ENCODE results near the gene MAJIN.

MAJIN gene

DNA sequence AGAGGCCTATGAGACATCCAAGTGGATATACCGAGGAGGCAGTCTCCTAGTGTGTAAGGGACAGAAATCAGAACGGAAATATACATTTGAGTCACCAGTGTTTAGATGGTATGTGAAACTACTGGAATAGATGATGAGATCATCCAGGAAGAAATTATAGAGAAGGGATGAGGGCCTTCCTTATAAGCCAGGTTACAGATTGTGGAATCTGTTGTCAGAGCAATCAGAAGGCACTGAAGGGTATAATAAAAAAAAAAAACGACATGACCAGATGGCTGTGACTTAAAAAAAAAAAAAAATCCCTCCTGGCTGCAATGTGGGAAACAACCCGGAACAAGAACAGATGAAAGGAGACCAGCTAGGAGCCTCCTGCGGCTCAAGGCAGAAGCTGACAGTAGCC is 2.7 kb downstream of the MAJIN start:
- POLR2A ChIA-PET: interaction anchor here (0.7 kb wide), 2 partner anchors 22 to 1888 kb away, joined by 3 read pairs; no protein-coding TSS in a partner anchor
- Histone ChIP-seq H3K9me3 (ENCODE audit: control insufficient read depth, insufficient read depth, low read depth, low read length) (no peaks in the 10 kb centered on the region), H3K36me3 (ENCODE audit: control insufficient read depth in 2 of 2, insufficient read depth in 1 of 2, low read length in 2 of 2) (no peaks in the 10 kb centered on the region), H3K4me3 (ENCODE audit: low read depth, low read length) (no peak overlapping the region), H3K4me1 (ENCODE audit: control insufficient read depth, insufficient read depth, low read length) (no peaks in the 10 kb centered on the region), H3K27ac (ENCODE audit: extremely low read depth, low read depth, low read length) (no peak overlapping the region)
- TF ChIP-seq ZNF335 (tag by site-specific recombination; conservative IDR thresholded peaks at IDR 0.05) (peak; percentile 48), PRDM1 (tag by site-specific recombination; IDR thresholded peaks at IDR 0.05) (0 out of 2 replicates have a peak, but pooled peaks have one; percentile 33), ZNF23 (tag by site-specific recombination; IDR thresholded peaks at IDR 0.05; ENCODE audit: borderline replicate concordance) (no peak), ZSCAN16 (tag by site-specific recombination; IDR thresholded peaks at IDR 0.05) (no peak), SP7 (tag by site-specific recombination; IDR thresholded peaks at IDR 0.05) (peak; percentile 88), ZEB2 (tag by site-specific recombination; IDR thresholded peaks at IDR 0.05) (peak; percentile 32; the same call in 1 of the 2 replicates), ZBTB21 (tag by site-specific recombination; IDR thresholded peaks at IDR 0.05) (peak; percentile 40; the same call in 1 of the 2 replicates), ZNF629 (tag by site-specific recombination; IDR thresholded peaks at IDR 0.05) (peak; percentile 34; the same call in 1 of the 2 replicates)
- TF ChIP-seq, protein P1, sequence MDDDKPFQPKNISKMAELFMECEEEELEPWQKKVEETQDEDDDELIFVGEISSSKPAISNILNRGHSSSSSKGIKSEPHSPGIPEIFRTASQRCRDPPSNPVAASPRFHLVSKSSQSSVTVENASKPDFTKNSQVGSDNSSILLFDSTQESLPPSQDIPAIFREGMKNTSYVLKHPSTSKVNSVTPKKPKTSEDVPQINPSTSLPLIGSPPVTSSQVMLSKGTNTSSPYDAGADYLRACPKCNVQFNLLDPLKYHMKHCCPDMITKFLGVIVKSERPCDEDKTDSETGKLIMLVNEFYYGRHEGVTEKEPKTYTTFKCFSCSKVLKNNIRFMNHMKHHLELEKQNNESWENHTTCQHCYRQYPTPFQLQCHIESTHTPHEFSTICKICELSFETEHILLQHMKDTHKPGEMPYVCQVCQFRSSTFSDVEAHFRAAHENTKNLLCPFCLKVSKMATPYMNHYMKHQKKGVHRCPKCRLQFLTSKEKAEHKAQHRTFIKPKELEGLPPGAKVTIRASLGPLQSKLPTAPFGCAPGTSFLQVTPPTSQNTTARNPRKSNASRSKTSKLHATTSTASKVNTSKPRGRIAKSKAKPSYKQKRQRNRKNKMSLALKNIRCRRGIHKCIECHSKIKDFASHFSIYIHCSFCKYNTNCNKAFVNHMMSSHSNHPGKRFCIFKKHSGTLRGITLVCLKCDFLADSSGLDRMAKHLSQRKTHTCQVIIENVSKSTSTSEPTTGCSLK (tag by site-specific recombination; IDR thresholded peaks at IDR 0.05): no peak
- CTCF ChIA-PET: interaction anchor here (0.6 to 1.2 kb wide), 5 partner anchors 9 to 121 kb away, joined by 3 to 5 read pairs (median 4); no protein-coding TSS in a partner anchor

DNA sequence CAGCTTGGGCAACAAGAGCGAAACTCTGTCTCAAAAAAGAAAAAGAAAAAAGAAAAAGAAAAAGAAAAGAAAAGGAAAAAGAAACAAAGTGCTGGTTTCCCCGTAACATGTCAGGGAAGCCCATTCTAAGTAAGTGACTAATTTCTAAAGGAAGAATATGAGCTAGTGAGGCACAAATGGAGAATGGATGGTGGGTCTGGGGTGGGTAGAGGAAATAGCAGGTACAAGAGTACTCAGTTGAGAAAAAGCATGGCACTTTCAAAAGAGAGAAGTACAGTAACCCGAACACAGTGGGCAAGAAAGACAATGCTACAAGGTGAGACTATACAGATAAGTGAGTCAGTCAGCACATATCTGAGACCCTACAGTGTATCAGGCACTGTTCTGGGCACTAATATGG is 4.5 kb downstream of the MAJIN start:
- Histone ChIP-seq H3K36me3 (ENCODE audit: control insufficient read depth in 2 of 2, insufficient read depth in 1 of 2, low read length in 2 of 2) (no peaks in the 10 kb centered on the region), H3K4me3 (ENCODE audit: low read depth, low read length) (no peak overlapping the region), H3K4me1 (ENCODE audit: control insufficient read depth, insufficient read depth, low read length) (no peaks in the 10 kb centered on the region), H3K27ac (ENCODE audit: extremely low read depth, low read depth, low read length) (no peak overlapping the region), H3K9me3 (ENCODE audit: control insufficient read depth, insufficient read depth, low read depth, low read length) (no peaks in the 10 kb centered on the region)
- TF ChIP-seq PRDM1 (tag by site-specific recombination; IDR thresholded peaks at IDR 0.05) (0 out of 2 replicates have a peak, but pooled peaks have one; percentile 23), ZNF140 (tag by site-specific recombination; IDR thresholded peaks at IDR 0.05) (no peak)
- ChIA-PET CTCF (interaction anchor here (0.6 kb wide), 1 partner anchor 22 kb away, joined by 4 read pairs; no protein-coding TSS in a partner anchor), POLR2A (no interaction called here)

DNA sequence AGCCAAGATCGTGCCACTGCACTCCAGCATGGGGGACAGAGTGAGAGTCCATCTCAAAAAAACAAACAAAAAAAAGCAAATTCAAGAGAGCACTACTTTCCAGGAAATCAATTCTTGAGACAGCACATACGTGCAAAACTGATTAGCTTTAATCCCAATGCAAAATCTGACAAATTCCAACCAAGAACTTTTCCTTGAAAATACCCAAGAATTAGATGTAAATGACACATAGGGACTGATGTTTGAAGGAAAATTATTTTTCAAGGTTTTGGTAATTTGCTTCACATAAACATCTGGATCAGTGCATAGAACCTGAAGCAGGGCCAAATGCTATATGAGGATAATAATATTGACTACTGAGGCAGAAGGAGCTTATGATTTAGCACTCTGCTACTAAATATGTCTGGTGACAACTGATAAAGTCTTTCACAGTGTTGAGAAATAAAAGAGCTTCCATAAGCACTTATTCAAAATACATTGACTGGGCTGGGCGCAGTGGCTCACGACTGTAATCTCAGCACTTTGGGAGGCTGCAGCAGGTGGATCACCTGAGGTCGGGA is 8.8 kb downstream of the MAJIN start:
- H3K4me1 ChIP-seq (ENCODE audit: control insufficient read depth, insufficient read depth, low read length): no peaks in the 10 kb centered on the region
- ChIA-PET CTCF (interaction anchor here (0.6 to 1.2 kb wide), 5 partner anchors 9 to 246 kb away, joined by 3 to 5 read pairs (median 3); partner anchors contain the start of gene RASGRP2), POLR2A (interaction anchor here (1.2 kb wide), 1 partner anchor 39 kb away, joined by 3 read pairs; no protein-coding TSS in a partner anchor)
- no peak overlapping the region for H3K4me3 ChIP-seq (ENCODE audit: low read depth, low read length)
- H3K9me3 ChIP-seq (ENCODE audit: control insufficient read depth, insufficient read depth, low read depth, low read length): no peaks in the 10 kb centered on the region
- H3K27ac ChIP-seq (ENCODE audit: extremely low read depth, low read depth, low read length): no peak overlapping the region
- no peaks in the 10 kb centered on the region for H3K36me3 ChIP-seq (ENCODE audit: control insufficient read depth in 2 of 2, insufficient read depth in 1 of 2, low read length in 2 of 2)
- TF ChIP-seq, protein P2, sequence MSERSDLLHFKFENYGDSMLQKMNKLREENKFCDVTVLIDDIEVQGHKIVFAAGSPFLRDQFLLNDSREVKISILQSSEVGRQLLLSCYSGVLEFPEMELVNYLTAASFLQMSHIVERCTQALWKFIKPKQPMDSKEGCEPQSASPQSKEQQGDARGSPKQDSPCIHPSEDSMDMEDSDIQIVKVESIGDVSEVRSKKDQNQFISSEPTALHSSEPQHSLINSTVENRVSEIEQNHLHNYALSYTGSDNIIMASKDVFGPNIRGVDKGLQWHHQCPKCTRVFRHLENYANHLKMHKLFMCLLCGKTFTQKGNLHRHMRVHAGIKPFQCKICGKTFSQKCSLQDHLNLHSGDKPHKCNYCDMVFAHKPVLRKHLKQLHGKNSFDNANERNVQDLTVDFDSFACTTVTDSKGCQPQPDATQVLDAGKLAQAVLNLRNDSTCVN (tag by site-specific recombination; optimal IDR thresholded peaks at IDR 0.05): no peak
- TF ChIP-seq ZNF266 (tag by site-specific recombination; IDR thresholded peaks at IDR 0.05; ENCODE audit: low read depth): no peak
- no peak for TF ChIP-seq ZEB2 (tag by site-specific recombination; IDR thresholded peaks at IDR 0.05)
- TF ChIP-seq BCL11A (tag by site-specific recombination; IDR thresholded peaks at IDR 0.05; ENCODE audit: low read depth): no peak
- TF ChIP-seq, protein P3, sequence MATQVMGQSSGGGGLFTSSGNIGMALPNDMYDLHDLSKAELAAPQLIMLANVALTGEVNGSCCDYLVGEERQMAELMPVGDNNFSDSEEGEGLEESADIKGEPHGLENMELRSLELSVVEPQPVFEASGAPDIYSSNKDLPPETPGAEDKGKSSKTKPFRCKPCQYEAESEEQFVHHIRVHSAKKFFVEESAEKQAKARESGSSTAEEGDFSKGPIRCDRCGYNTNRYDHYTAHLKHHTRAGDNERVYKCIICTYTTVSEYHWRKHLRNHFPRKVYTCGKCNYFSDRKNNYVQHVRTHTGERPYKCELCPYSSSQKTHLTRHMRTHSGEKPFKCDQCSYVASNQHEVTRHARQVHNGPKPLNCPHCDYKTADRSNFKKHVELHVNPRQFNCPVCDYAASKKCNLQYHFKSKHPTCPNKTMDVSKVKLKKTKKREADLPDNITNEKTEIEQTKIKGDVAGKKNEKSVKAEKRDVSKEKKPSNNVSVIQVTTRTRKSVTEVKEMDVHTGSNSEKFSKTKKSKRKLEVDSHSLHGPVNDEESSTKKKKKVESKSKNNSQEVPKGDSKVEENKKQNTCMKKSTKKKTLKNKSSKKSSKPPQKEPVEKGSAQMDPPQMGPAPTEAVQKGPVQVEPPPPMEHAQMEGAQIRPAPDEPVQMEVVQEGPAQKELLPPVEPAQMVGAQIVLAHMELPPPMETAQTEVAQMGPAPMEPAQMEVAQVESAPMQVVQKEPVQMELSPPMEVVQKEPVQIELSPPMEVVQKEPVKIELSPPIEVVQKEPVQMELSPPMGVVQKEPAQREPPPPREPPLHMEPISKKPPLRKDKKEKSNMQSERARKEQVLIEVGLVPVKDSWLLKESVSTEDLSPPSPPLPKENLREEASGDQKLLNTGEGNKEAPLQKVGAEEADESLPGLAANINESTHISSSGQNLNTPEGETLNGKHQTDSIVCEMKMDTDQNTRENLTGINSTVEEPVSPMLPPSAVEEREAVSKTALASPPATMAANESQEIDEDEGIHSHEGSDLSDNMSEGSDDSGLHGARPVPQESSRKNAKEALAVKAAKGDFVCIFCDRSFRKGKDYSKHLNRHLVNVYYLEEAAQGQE (tag by site-specific recombination; IDR thresholded peaks at IDR 0.05): no peak
- no peak for TF ChIP-seq ZNF426 (tag by site-specific recombination; IDR thresholded peaks at IDR 0.05)
- TF ChIP-seq ZNF274 (IDR thresholded peaks at IDR 0.05; ENCODE audit: low read length): no peak
- TF ChIP-seq ZNF274 (tag by site-specific recombination; IDR thresholded peaks at IDR 0.05; ENCODE audit: borderline replicate concordance): no peak
- TF ChIP-seq ZNF501 (tag by site-specific recombination; IDR thresholded peaks at IDR 0.05): no peak
- TF ChIP-seq ZNF16 (tag by site-specific recombination; IDR thresholded peaks at IDR 0.05; ENCODE audit: low read depth): no peak
- TF ChIP-seq ZNF768 (tag by site-specific recombination; IDR thresholded peaks at IDR 0.05): no peak
- no peak for TF ChIP-seq ZNF830 (tag by site-specific recombination; IDR thresholded peaks at IDR 0.05; ENCODE audit: low read depth)
- TF ChIP-seq ZSCAN23 (tag by site-specific recombination; IDR thresholded peaks at IDR 0.05): no peak
- no peak for TF ChIP-seq PRDM1 (tag by site-specific recombination; IDR thresholded peaks at IDR 0.05)

Data from HEK293 (cell line).